ENCODE data around the gene PDYN. TPM values are rescaled to one million over a fixed set of nuclear protein-coding genes. Genes with fewer than 3 reads are reported as not detected.

PDYN gene
- total RNA-seq, 1 donor from 2014 or later, result not detected

DNA sequence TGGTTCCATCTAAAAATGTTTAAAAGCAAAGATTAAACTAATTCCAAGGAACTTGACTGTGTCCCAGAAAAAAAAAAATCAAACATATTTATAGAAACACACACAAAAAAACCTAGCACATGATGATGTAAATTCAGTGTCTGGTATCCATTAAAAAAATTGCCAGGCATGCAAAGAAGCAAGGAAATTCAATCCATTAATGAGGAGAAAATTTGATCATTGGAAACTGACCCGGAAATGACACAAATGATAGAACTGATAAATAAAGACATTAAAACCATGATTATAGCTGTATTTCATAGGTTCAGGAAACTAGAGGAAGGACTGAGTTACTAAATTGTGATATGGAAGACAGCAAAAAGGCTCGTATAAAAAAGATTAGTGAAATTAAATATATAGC, 34.7 kb downstream of the PDYN start:
- peaks cover 33% of the 10 kb centered on the region for H3K27me3 Mint-ChIP-seq
- DNase-seq (ENCODE audit: low spot score, unreplicated experiment), result no peak
- TF ChIP-seq, protein P1, sequence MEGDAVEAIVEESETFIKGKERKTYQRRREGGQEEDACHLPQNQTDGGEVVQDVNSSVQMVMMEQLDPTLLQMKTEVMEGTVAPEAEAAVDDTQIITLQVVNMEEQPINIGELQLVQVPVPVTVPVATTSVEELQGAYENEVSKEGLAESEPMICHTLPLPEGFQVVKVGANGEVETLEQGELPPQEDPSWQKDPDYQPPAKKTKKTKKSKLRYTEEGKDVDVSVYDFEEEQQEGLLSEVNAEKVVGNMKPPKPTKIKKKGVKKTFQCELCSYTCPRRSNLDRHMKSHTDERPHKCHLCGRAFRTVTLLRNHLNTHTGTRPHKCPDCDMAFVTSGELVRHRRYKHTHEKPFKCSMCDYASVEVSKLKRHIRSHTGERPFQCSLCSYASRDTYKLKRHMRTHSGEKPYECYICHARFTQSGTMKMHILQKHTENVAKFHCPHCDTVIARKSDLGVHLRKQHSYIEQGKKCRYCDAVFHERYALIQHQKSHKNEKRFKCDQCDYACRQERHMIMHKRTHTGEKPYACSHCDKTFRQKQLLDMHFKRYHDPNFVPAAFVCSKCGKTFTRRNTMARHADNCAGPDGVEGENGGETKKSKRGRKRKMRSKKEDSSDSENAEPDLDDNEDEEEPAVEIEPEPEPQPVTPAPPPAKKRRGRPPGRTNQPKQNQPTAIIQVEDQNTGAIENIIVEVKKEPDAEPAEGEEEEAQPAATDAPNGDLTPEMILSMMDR (IDR thresholded peaks at IDR 0.05; ENCODE audit: unreplicated experiment), result no peak
- H3K27ac Mint-ChIP-seq, result no peak overlapping the region
- H3K4me1 Mint-ChIP-seq (ENCODE audit: low read depth), result no peaks in the 10 kb centered on the region
- no peak overlapping the region for H3K4me3 Mint-ChIP-seq (ENCODE audit: low read depth)
- no peaks in the 10 kb centered on the region for H3K9me3 Mint-ChIP-seq (ENCODE audit: low read depth)
- no peaks in the 10 kb centered on the region for H3K36me3 Mint-ChIP-seq (ENCODE audit: insufficient read depth)

DNA sequence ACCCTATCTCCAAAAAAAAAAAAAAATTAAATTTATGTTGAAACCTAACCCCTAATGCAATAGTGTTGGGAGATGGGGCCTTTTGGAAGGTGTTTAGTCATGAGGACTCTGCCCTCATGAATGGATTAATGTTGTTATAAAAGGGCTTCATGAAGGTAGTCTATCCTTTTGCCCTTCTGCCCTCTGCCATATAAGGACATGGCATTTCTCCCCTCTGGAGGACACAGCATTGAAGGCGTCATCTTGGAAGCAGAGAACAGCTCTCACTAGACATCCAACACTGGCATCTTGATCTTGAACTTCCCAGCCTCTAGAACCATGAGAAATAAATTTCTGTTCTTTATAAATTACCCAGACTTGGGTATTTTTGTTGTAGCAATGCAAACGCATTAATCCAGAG, 35.4 kb downstream of the PDYN start:
- Mint-ChIP-seq H3K4me1 (ENCODE audit: low read depth) (no peaks in the 10 kb centered on the region), H3K27ac (no peak overlapping the region), H3K27me3 (peaks cover 25% of the 10 kb centered on the region), H3K9me3 (ENCODE audit: low read depth) (no peaks in the 10 kb centered on the region), H3K36me3 (ENCODE audit: insufficient read depth) (no peaks in the 10 kb centered on the region), H3K4me3 (ENCODE audit: low read depth) (no peak overlapping the region)
- TF ChIP-seq, protein P1 (IDR thresholded peaks at IDR 0.05; ENCODE audit: unreplicated experiment), result no peak
- no peak for DNase-seq (ENCODE audit: low spot score, unreplicated experiment)

DNA sequence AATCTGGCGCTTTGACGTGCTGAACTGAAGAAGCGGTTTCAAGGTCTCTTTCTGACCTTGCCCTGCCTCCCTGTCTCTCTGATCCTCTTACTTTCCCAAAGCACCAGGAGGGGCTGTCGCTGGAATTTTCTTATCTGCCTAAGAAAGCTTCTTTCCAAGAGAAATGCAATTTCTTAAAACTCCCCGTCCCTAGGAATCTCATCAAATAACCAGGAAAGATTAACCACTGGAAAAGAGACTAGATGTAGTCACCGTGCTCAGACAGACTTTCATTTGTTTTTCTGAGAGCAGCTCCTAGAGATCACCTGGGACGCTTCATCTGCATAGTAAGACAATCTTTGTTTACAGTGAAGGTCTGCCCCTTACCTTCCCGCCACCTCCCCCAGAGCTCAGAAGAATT, 38.6 kb downstream of the PDYN start:
- H3K4me1 Mint-ChIP-seq (ENCODE audit: low read depth), result no peaks in the 10 kb centered on the region
- H3K36me3 Mint-ChIP-seq (ENCODE audit: insufficient read depth), result no peaks in the 10 kb centered on the region
- DNase-seq (ENCODE audit: low spot score, unreplicated experiment), result no peak
- peaks cover 26% of the 10 kb centered on the region for H3K27me3 Mint-ChIP-seq
- no peak overlapping the region for H3K4me3 Mint-ChIP-seq (ENCODE audit: low read depth)
- no peak overlapping the region for H3K27ac Mint-ChIP-seq
- H3K9me3 Mint-ChIP-seq (ENCODE audit: low read depth), result no peaks in the 10 kb centered on the region
- TF ChIP-seq, protein P1 (IDR thresholded peaks at IDR 0.05; ENCODE audit: unreplicated experiment), result no peak

- Mint-ChIP-seq H3K4me1 (ENCODE audit: low read depth) (no peaks in the 10 kb centered on the region), H3K27me3 (peaks cover 42% of the 10 kb centered on the region)
Measured at GRCh38 chr20:1953621-1954020, 40.2 kb downstream of the PDYN start.

DNA sequence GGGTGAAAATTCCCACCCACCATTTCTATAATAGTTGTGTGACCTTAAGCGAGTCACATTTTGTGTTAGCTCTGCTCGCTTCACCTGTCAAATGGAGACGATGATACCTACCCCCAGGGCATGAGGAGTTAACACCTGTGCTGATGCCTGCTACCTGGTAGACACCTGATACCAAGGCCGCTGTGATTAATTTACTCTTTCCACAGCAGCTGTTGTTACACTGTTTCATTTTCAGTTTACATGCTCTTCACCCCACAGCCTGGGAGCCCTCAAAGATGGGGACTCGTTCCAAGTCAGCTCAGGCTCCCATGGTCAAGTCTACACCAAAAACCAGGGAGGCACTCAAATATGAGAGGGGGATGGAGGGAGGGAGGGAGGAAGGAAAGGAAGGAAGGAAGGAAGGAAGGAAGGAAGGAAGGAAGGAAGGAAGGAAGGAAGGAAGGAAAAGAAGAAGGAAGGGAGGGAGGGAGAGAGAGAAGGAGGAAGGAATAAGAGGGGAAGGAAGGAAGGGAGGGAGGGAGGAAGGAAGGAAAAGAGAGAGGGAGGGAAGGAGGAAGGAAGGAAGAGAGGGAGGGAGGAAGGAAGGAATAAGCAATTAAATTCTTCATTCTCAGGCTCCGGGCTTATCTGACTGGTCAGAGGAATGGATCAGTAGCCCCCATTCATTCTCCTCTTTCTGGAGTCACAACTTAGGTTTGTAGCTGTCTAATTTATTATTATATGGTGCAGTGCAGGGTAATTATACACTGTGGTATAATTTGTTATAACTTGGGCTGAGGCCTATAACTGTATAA, 40.9 kb downstream of the PDYN start:
- Mint-ChIP-seq H3K36me3 (ENCODE audit: insufficient read depth) (no peaks in the 10 kb centered on the region), H3K27me3 (peaks cover 48% of the 10 kb centered on the region), H3K27ac (no peak overlapping the region), H3K4me3 (ENCODE audit: low read depth) (no peak overlapping the region), H3K4me1 (ENCODE audit: low read depth) (no peaks in the 10 kb centered on the region), H3K9me3 (ENCODE audit: low read depth) (no peaks in the 10 kb centered on the region)
- TF ChIP-seq, protein P1 (IDR thresholded peaks at IDR 0.05; ENCODE audit: unreplicated experiment), result no peak
- DNase-seq (ENCODE audit: low spot score, unreplicated experiment), result no peak

More at GRCh38 chr20:1953621-1954020, 40.2 kb downstream of the PDYN start:
- TF ChIP-seq, protein P1 (IDR thresholded peaks at IDR 0.05; ENCODE audit: unreplicated experiment), result no peak
- DNase-seq (ENCODE audit: low spot score, unreplicated experiment), result no peak
- no peak overlapping the region for H3K4me3 Mint-ChIP-seq (ENCODE audit: low read depth)
- H3K27ac Mint-ChIP-seq, result no peak overlapping the region
- H3K9me3 Mint-ChIP-seq (ENCODE audit: low read depth), result no peaks in the 10 kb centered on the region
- no peaks in the 10 kb centered on the region for H3K36me3 Mint-ChIP-seq (ENCODE audit: insufficient read depth)

All from progenitor cell of endocrine pancreas (in vitro differentiated cells).